OCI-LY1 (cell line): Measurements from ENCODE around the gene RABGAP1L.
"Not testable (repeated sequence)": the region's sequence is repeated elsewhere in the genome, so short reads cannot be mapped to it uniquely, and the experiment has no call there.

ENCODE experiments used
- H2AFZ ChIP-seq: fragments of 200-600 bp; sonication (generic), shearing (Covaris generic); 2 replicates; pipeline ENCODE4 v1.6.0; 2014; ENCODE audit warnings: antibody characterized with exemption, mild to moderate bottlenecking, low read length
- H3F3A ChIP-seq: fragments of 200-600 bp; sonication (generic), shearing (Covaris generic); 2 replicates; pipeline ENCODE4 v1.6.0; 2014; ENCODE audit warnings: mild to moderate bottlenecking, antibody characterized with exemption, low read length, moderate library complexity; ENCODE audit not compliant: insufficient read depth
- H3K27ac ChIP-seq: fragments of 200-600 bp; sonication (generic); 2 replicates; pipeline ENCODE4 v1.5.1; 2014; ENCODE audit warnings: low read length, mixed run types, mild to moderate bottlenecking, low read depth; ENCODE audit not compliant: poor library complexity, severe bottlenecking
- H3K27me3 ChIP-seq: fragments of 200-600 bp; sonication (generic); 2 replicates; pipeline ENCODE4 v1.6.0; 2014; ENCODE audit warnings: antibody characterized with exemption, mild to moderate bottlenecking, low read length, moderate library complexity; ENCODE audit not compliant: insufficient read depth
- H3K36me3 ChIP-seq: fragments of 200-600 bp; sonication (generic); 2 replicates; pipeline ENCODE4 v1.6.1; 2014; ENCODE audit warnings: mild to moderate bottlenecking, antibody characterized with exemption, low read length, moderate library complexity, mixed read lengths; ENCODE audit not compliant: insufficient read depth
- H3K4me1 ChIP-seq: fragments of 200-600 bp; sonication (generic); 2 replicates; pipeline ENCODE4 v1.5.1; 2014; ENCODE audit warnings: mild to moderate bottlenecking, low read length, moderate library complexity; ENCODE audit not compliant: insufficient read depth, severe bottlenecking
- H3K4me2 ChIP-seq: fragments of 200-600 bp; sonication (generic), shearing (Covaris generic); 2 replicates; pipeline ENCODE4 v1.6.1; 2014; ENCODE audit warnings: low read length
- H3K4me3 ChIP-seq: fragments of 200-600 bp; sonication (generic); 2 replicates; pipeline ENCODE4 v1.5.1; 2014; ENCODE audit warnings: low read length, low read depth, mild to moderate bottlenecking, mixed read lengths; ENCODE audit not compliant: poor library complexity, severe bottlenecking
- H3K79me2 ChIP-seq: fragments of 200-600 bp; shearing (Covaris generic); 2 replicates; pipeline ENCODE4 v1.6.1; 2016; ENCODE audit warnings: mixed run types, low read length, mixed read lengths; ENCODE audit not compliant: insufficient read depth
- H3K9ac ChIP-seq: fragments of 200-600 bp; sonication (generic), shearing (Covaris generic); 2 replicates; pipeline ENCODE4 v1.6.1; 2014; ENCODE audit warnings: mild to moderate bottlenecking, low read length, mixed read lengths
- H3K9me2 ChIP-seq: fragments of 200-600 bp; sonication (generic), shearing (Covaris generic); 2 replicates; pipeline ENCODE4 v1.6.1; 2014; ENCODE audit warnings: low read depth, mild to moderate bottlenecking, low read length, mixed read lengths
- H3K9me3 ChIP-seq: fragments of 200-600 bp; shearing (Covaris generic); 2 replicates; pipeline ENCODE4 v1.6.1; 2014; ENCODE audit warnings: low read length, mixed read lengths
- H4K20me1 ChIP-seq: fragments of 200-600 bp; sonication (generic), shearing (Covaris generic); 2 replicates; pipeline ENCODE4 v1.6.0; 2016; ENCODE audit warnings: mild to moderate bottlenecking, low read length; ENCODE audit not compliant: insufficient read depth
- EZH2 ChIP-seq: fragments of 200-600 bp; sonication (generic), shearing (Covaris generic); IDR thresholded peaks from 2 replicates; pipeline ENCODE4 v1.8.0; 2017; ENCODE audit warnings: borderline replicate concordance, mixed run types, mild to moderate bottlenecking, antibody characterized with exemption, low read length, moderate library complexity, mixed read lengths
- TF ChIP-seq, protein P1 (sequence below): fragments of 200-600 bp; sonication (generic), shearing (Covaris generic); IDR thresholded peaks from 2 replicates; pipeline ENCODE4 v1.5.1; 2017; ENCODE audit warnings: mild to moderate bottlenecking, antibody characterized with exemption, low read length, moderate library complexity, mixed read lengths

Gene RABGAP1L

DNA sequence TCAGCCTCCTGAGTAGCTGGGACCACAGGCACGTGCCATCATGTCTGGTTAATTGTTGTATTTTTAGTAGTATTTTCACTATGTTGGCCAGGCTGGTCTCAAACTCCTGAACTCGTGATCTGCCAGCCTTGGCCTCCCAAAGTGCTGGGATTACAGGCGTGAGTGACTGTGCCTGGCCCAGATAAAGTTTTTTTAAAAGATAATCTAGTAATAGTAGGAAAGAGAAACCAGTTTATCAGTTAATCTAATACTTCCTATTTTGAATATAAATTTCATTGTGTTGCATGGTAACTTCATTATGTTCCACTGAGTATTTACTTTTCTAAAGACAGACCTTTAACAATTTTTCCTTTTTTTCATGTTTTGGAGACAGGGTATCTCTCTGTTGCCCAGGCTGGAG is 10.0 kb downstream of the RABGAP1L start:
- H3K4me1 ChIP-seq = peaks cover 68% of the 10 kb centered on the region
- no peak for TF ChIP-seq EZH2
- TF ChIP-seq, protein P1, sequence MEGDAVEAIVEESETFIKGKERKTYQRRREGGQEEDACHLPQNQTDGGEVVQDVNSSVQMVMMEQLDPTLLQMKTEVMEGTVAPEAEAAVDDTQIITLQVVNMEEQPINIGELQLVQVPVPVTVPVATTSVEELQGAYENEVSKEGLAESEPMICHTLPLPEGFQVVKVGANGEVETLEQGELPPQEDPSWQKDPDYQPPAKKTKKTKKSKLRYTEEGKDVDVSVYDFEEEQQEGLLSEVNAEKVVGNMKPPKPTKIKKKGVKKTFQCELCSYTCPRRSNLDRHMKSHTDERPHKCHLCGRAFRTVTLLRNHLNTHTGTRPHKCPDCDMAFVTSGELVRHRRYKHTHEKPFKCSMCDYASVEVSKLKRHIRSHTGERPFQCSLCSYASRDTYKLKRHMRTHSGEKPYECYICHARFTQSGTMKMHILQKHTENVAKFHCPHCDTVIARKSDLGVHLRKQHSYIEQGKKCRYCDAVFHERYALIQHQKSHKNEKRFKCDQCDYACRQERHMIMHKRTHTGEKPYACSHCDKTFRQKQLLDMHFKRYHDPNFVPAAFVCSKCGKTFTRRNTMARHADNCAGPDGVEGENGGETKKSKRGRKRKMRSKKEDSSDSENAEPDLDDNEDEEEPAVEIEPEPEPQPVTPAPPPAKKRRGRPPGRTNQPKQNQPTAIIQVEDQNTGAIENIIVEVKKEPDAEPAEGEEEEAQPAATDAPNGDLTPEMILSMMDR = no peak

DNA sequence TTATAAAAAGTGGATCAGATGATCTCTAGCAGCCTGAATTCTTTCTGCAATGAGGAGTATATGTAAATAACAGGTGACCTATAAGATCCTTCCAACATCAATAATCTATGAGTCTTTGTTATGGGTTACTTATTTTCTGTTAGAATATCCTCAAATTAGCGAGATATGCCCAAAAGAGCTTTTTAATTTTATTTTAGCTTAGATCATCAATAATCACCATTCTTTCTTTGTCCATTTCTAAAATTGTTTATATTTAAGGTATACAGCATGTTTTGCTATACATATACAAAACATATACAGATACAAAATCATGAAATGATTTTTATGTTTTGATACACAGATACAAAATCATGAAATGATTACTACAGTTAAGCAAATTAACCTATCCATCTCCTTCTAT is 11.8 kb downstream of the RABGAP1L start:
- Histone ChIP-seq H3K9me2 (no peaks in the 10 kb centered on the region), H4K20me1 (no peaks in the 10 kb centered on the region), H3K27me3 (no peaks in the 10 kb centered on the region), H3K4me1 (peaks cover 53% of the 10 kb centered on the region), H3K36me3 (peaks cover 3% of the 10 kb centered on the region; the same call in 1 of the 2 replicates), H3K79me2 (peaks cover 74% of the 10 kb centered on the region), H3K4me3 (no peak overlapping the region), H3F3A (no peaks in the 10 kb centered on the region), H2AFZ (no peak overlapping the region), H3K4me2 (no peak overlapping the region), H3K9ac (no peak overlapping the region), H3K27ac (no peak overlapping the region), H3K9me3 (no peaks in the 10 kb centered on the region)
- TF ChIP-seq EZH2 = no peak
- TF ChIP-seq, protein P1 = no peak

More for the DNA sequence above, 10.0 kb downstream of the RABGAP1L start:
- Histone ChIP-seq H3K36me3 (peaks cover 3% of the 10 kb centered on the region; the same call in 1 of the 2 replicates), H3K27ac (peak overlapping the region; percentile 32), H3K4me3 (no peak overlapping the region), H2AFZ (no peak overlapping the region), H4K20me1 (no peaks in the 10 kb centered on the region), H3K4me2 (peak overlapping the region; percentile 28), H3K9me2 (no peaks in the 10 kb centered on the region), H3F3A (no peaks in the 10 kb centered on the region), H3K79me2 (peaks cover 68% of the 10 kb centered on the region), H3K9ac (no peak overlapping the region), H3K27me3 (no peaks in the 10 kb centered on the region), H3K9me3 (no peaks in the 10 kb centered on the region)

DNA sequence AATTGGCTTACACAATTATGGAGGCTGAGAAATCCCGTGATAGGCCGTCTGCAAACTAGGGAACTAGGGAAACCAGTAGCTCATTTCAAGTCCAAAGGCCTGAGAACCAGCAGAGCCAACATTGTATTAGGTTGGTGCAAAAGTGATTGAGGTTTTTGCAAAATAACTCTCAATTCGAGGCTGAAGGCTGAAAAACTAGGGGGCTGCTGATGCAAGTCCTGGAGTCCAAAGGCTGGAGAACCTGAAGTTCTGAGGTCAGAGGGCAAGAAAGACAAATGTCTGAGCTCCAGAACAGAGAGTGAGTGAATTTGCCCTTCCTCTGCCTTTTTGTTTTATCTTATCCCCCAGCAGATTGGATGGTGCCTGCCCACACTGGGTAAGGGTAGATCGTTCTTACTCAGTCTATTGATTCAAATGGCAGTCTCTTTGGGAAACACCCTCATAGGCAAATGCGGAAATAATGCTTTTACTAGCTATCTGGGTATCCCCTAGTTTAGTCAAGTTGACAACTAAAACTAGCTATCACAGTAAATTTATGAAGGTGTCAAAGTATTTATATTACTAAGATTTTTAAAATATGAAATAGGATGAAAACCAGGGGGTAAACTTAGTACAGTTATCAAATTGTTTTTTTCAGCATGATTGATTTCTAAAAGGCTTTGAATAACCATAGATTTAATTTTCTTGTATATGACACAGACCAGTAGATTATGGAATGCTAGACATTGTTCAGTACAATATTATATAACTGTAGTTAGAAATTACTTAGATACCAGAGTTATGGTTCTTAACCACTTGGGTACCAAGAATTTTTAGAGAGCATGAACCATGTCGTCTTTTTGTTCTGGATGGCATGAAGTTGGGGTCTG is 15.4 kb downstream of the RABGAP1L start:
- no peak overlapping the region for H3K4me3 ChIP-seq
- TF ChIP-seq EZH2 = no peak
- TF ChIP-seq, protein P1 = no peak

DNA sequence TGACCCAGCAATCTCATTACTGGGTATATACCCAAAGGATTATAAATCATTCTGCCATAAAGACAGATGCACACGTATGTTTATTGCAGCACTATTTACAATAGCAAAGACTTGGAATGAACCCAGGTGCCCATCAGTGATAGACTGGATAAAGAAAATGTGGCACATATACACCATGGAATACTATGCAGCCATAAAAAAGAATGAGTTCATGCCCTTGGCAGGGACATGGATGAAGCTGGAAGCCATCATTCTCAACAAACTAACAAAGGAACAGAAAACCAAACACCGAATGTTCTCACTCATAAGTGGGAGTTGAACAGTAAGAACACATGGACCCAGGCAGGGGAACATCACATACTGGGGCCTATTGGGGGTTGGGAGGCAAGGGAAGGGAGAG is 19.1 kb downstream of the RABGAP1L start:
- H3K9me2 ChIP-seq, H3K4me1 ChIP-seq, H2AFZ ChIP-seq, H3K4me3 ChIP-seq, H3F3A ChIP-seq, H3K36me3 ChIP-seq, H3K27ac ChIP-seq, H3K9me3 ChIP-seq, H3K4me2 ChIP-seq, H3K9ac ChIP-seq, H3K27me3 ChIP-seq, H4K20me1 ChIP-seq: not testable (repeated sequence)
- H3K79me2 ChIP-seq = peaks cover 29% of the 10 kb centered on the region

More for the DNA sequence above, 15.4 kb downstream of the RABGAP1L start:
- Histone ChIP-seq H3K9me2 (no peaks in the 10 kb centered on the region), H3K36me3 (no peaks in the 10 kb centered on the region; the same call in 1 of the 2 replicates), H3K27me3 (no peaks in the 10 kb centered on the region), H3K27ac (no peak overlapping the region), H3F3A (no peaks in the 10 kb centered on the region), H3K9ac (no peak overlapping the region), H3K79me2 (peaks cover 46% of the 10 kb centered on the region), H4K20me1 (no peaks in the 10 kb centered on the region), H3K4me1 (peaks cover 22% of the 10 kb centered on the region), H2AFZ (no peak overlapping the region), H3K9me3 (no peaks in the 10 kb centered on the region), H3K4me2 (no peak overlapping the region)
